Stimulated activated CD8-positive, alpha-beta memory T cell treated with anti-CD3 and anti-CD28 coated beads, Interleukin-12 subunit alpha, Interleukin-12 subunit beta, amount 100 ng/mL, for 4 hours (primary cell): Measurements from ENCODE around the gene ANKRD33B.

Experiments
- DNase-seq: peaks from one replicate; pipeline ENCODE4 v3.0.0-alpha.2; 2020; ENCODE audit warnings: low read depth

The ANKRD33B gene

GRCh38 chr5:10700516-10700915 lies 136.6 kb downstream of the ANKRD33B start:
- DNase-seq = no peak

- no peak for DNase-seq
These were observed 137.7 kb downstream of the ANKRD33B start for GRCh38 chr5:10701567-10702039.

GRCh38 chr5:10702040-10702629 lies 138.3 kb downstream of the ANKRD33B start:
- DNase-seq = no peak

GRCh38 chr5:10702911-10703491 lies 139.1 kb downstream of the ANKRD33B start:
- no peak for DNase-seq

GRCh38 chr5:10703676-10704075 lies 139.8 kb downstream of the ANKRD33B start:
- DNase-seq = no peak

- no peak for DNase-seq
These were observed 141.2 kb downstream of the ANKRD33B start for GRCh38 chr5:10704949-10705621.

- DNase-seq = no peak
These were observed 141.9 kb downstream of the ANKRD33B start for GRCh38 chr5:10705747-10706146.

- no peak for DNase-seq
These were observed 142.5 kb downstream of the ANKRD33B start for GRCh38 chr5:10706326-10706725.
